Body of pancreas (tissue), 4 donors: ENCODE measurements around the gene PPIE. TPM values are rescaled to one million over a fixed set of nuclear protein-coding genes. Genes with fewer than 3 reads are reported as not detected.

ENCODE experiments used
- ATAC-seq: fragments of 150-250 bp; one replicate; pipeline ENCODE4 v1.9.1; 2016
- DNase-seq, 4 donors: peaks; one replicate each; pipeline ENCODE4 v3.0.0-alpha.2; 2019
- H3K27ac ChIP-seq, 4 donors: fragments of 200-600 bp; sonication (generic); 1 replicate in 3 of 4; 2 replicates in 1 of 4; pipeline versions ENCODE4 v1.5.1 to v1.6.1; 2016 to 2019; ENCODE audit warnings: mild to moderate bottlenecking in 1 of 4, mixed read lengths in 1 of 4, moderate library complexity in 1 of 4
- H3K27me3 ChIP-seq, 2 donors: fragments of 200-600 bp; sonication (generic); one replicate each; pipeline ENCODE4 v1.6.0; 2016; ENCODE audit warnings: mild to moderate bottlenecking in 1 of 2
- H3K36me3 ChIP-seq, 2 donors: fragments of 200-600 bp; sonication (generic); replicated peaks in 1 of 2; 2 replicates each; pipeline ENCODE4 v1.5.1; 2016; ENCODE audit warnings: low read depth in 2 of 2; ENCODE audit not compliant: insufficient read depth in 1 of 2
- H3K4me1 ChIP-seq: fragments of 200-600 bp; sonication (generic); one replicate; pipeline ENCODE4 v1.6.0; 2016
- H3K4me3 ChIP-seq, 2 donors: fragments of 200-600 bp; sonication (generic); 1 replicate in 1 of 2; 2 replicates in 1 of 2; pipeline ENCODE4 v1.5.1; 2016 to 2019
- H3K9me3 ChIP-seq, 3 donors: fragments of 200-600 bp; sonication (generic); 1 replicate in 2 of 3; 2 replicates in 1 of 3; pipeline ENCODE4 v1.5.1; 2016
- CTCF ChIP-seq, 7 experiments: fragments of 450-650 bp in 4 of 7; fragments of 200-600 bp in 3 of 7; sonication (generic) in 3 of 7; IDR thresholded peaks; one replicate each; pipeline ENCODE4 v1.5.1; 2016 to 2019; ENCODE audit warnings: antibody characterized with exemption in 7 of 7
- POLR2A ChIP-seq, 3 donors: fragments of 450-650 bp; IDR thresholded peaks; one replicate each; pipeline ENCODE4 v1.6.1; 2016; ENCODE audit warnings: antibody characterized with exemption in 3 of 3, mild to moderate bottlenecking in 2 of 3
- WGBS, 2 donors: methylation state at CpG; one replicate each; pipeline ENCODE4 v1.1.5; 2017; 5-methylcytosine and 5-hydroxymethylcytosine counted together
- intact Hi-C: fragments of 100-400 bp; cut with DNase I; formaldehyde crosslinking; loops from one replicate; pipeline ENCODE4 v1.15.1; 2023
- total RNA-seq, 2 donors: library from RNA; depleted of rRNA; stranded (reverse); fragments of >200 nt; gene quantifications; one replicate each; pipeline ENCODE4 v1.1.0, GENCODE V29; 2016

The PPIE gene
- total RNA-seq, 2 donors from 2014 or later = 25.9 to 33.6 TPM

GRCh38 chr1:39800471-39800835, 61.8 kb downstream of the PPIE start:
- peaks cover 19% of the 10 kb centered on the region for H3K4me1 ChIP-seq
- 63 to 65% methylated on average over 3 of the region's 3 CpGs for WGBS, 2 donors
- H3K36me3 ChIP-seq = no peaks in the 10 kb centered on the region
- no peak for ATAC-seq
- intact Hi-C loops = no loop called here
- H3K4me3 ChIP-seq = no peak overlapping the region
- H3K27me3 ChIP-seq = no peaks in the 10 kb centered on the region
- no peak for DNase-seq
- TF ChIP-seq CTCF (IDR thresholded peaks at IDR 0.05) (no peak), POLR2A (IDR thresholded peaks at IDR 0.05) (no peak)
- H3K9me3 ChIP-seq = no peaks in the 10 kb centered on the region
- no peak overlapping the region for H3K27ac ChIP-seq

GRCh38 chr1:39802496-39803260, 64.0 kb downstream of the PPIE start:
- TF ChIP-seq POLR2A (IDR thresholded peaks at IDR 0.05) = no peak
- TF ChIP-seq CTCF (IDR thresholded peaks at IDR 0.05) = no peak
- DNase-seq (no peak), ATAC-seq (no peak)
- Histone ChIP-seq H3K9me3 (no peaks in the 10 kb centered on the region), H3K27me3 (no peaks in the 10 kb centered on the region), H3K27ac (no peak overlapping the region), H3K4me3 (no peak overlapping the region), H3K36me3 (no peaks in the 10 kb centered on the region), H3K4me1 (peaks cover 19% of the 10 kb centered on the region)
- 76 to 79% methylated on average over 14 of the region's 14 CpGs for WGBS, 2 donors
- intact Hi-C loops = no loop called here

GRCh38 chr1:39805385-39805784, 66.7 kb downstream of the PPIE start:
- Histone ChIP-seq H3K27me3 (no peaks in the 10 kb centered on the region), H3K27ac (no peak overlapping the region), H3K36me3 (no peaks in the 10 kb centered on the region), H3K9me3 (no peaks in the 10 kb centered on the region), H3K4me3 (no peak overlapping the region), H3K4me1 (no peaks in the 10 kb centered on the region)
- intact Hi-C loops = no loop called here
- no peak for TF ChIP-seq POLR2A (IDR thresholded peaks at IDR 0.05)
- TF ChIP-seq CTCF (IDR thresholded peaks at IDR 0.05) = no peak
- DNase-seq = no peak
- ATAC-seq = no peak
- 93 to 98% methylated on average over 2 of the region's 2 CpGs for WGBS, 2 donors

- DNase-seq (no peak), ATAC-seq (no peak)
- Histone ChIP-seq H3K36me3 (no peaks in the 10 kb centered on the region), H3K9me3 (no peaks in the 10 kb centered on the region), H3K4me1 (no peaks in the 10 kb centered on the region), H3K27me3 (no peaks in the 10 kb centered on the region), H3K27ac (no peak overlapping the region), H3K4me3 (no peak overlapping the region)
- intact Hi-C loops = no loop called here
- WGBS, 2 donors = 65 to 66% methylated on average over 6 of the region's 8 CpGs
- TF ChIP-seq POLR2A (IDR thresholded peaks at IDR 0.05) (no peak), CTCF (IDR thresholded peaks at IDR 0.05) (no peak)
Observed at GRCh38 chr1:39808784-39809517, 70.3 kb downstream of the PPIE start.
